Thymus (tissue), 11 donors: ENCODE results near the gene TSPO2. TPM values are rescaled to one million over a fixed set of nuclear protein-coding genes. Genes with fewer than 3 reads are reported as not detected.

Experiments used
- DNase-seq, 9 donors: peaks; one replicate each; pipeline ENCODE4 v3.0.0-alpha.2; 2013; ENCODE audit warnings: low spot score in 9 of 9, low read depth in 6 of 9, missing footprints in 1 of 9
- H3K27ac ChIP-seq, 2 donors: one replicate each; pipeline ENCODE4 v1.5.1; 2013; ENCODE audit warnings: control low read depth in 1 of 2, low read depth in 1 of 2, low read length in 1 of 2, mild to moderate bottlenecking in 1 of 2, moderate library complexity in 1 of 2
- H3K27me3 ChIP-seq, 2 donors: one replicate each; pipeline ENCODE4 v1.5.1; 2013; ENCODE audit warnings: low read length in 1 of 2; ENCODE audit not compliant: control insufficient read depth in 2 of 2, insufficient read depth in 1 of 2
- H3K36me3 ChIP-seq, 2 donors: one replicate each; pipeline ENCODE4 v1.5.1; 2013; ENCODE audit warnings: low read length in 1 of 2, mild to moderate bottlenecking in 1 of 2, moderate library complexity in 1 of 2; ENCODE audit not compliant: control insufficient read depth in 2 of 2, insufficient read depth in 2 of 2
- H3K4me1 ChIP-seq, 2 donors: one replicate each; pipeline ENCODE4 v1.5.1; 2013; ENCODE audit warnings: low read length in 2 of 2; ENCODE audit not compliant: control insufficient read depth in 2 of 2, insufficient read depth in 2 of 2
- H3K4me3 ChIP-seq, 2 donors: one replicate each; pipeline ENCODE4 v1.5.1; 2013; ENCODE audit warnings: low read length in 2 of 2, control low read depth in 1 of 2, mild to moderate bottlenecking in 1 of 2
- H3K9me3 ChIP-seq, 2 donors: one replicate each; pipeline ENCODE4 v1.5.1; 2013; ENCODE audit warnings: low read length in 1 of 2, mild to moderate bottlenecking in 1 of 2; ENCODE audit not compliant: control insufficient read depth in 2 of 2, insufficient read depth in 1 of 2
- whole genome bisulfite sequencing: extraction: QIAGEN DNeasy Blood & Tissue Kit; methylation state at CpG from one replicate; pipeline ENCODE4 v1.1.7; 2013; 5-methylcytosine and 5-hydroxymethylcytosine counted together
- polyA plus RNA-seq: library from polyadenylated mRNA; stranded (reverse); fragments of 200-250 nt; gene quantifications from one replicate; pipeline ENCODE4 v1.2.3, GENCODE V29; 2013
- total RNA-seq: library from RNA; stranded (reverse); fragments of 120-200 nt; gene quantifications from one replicate; pipeline ENCODE4 v1.2.4, GENCODE V29; 2013
- donor health status: healthy.

The TSPO2 gene
- total and polyA plus RNA-seq, 2 donors = 0.09 to 0.38 TPM

- H3K4me3 ChIP-seq = no peak overlapping the region
- 81% methylated on average over 5 of the region's 5 CpGs for WGBS
Observed at GRCh38 chr6:41045664-41046063, 3.4 kb downstream of the TSPO2 start.

GRCh38 chr6:41046084-41046483 lies 3.8 kb downstream of the TSPO2 start:
- Histone ChIP-seq H3K27me3 (no peaks in the 10 kb centered on the region), H3K9me3 (no peaks in the 10 kb centered on the region), H3K27ac (no peak overlapping the region), H3K4me3 (no peak overlapping the region), H3K36me3 (peaks cover 0 to 3% of the 10 kb centered on the region in 2 donors), H3K4me1 (no peaks in the 10 kb centered on the region)
- WGBS = 100% methylated on average over 1 of the region's 1 CpG
- no peak for DNase-seq

More at GRCh38 chr6:41045664-41046063, 3.4 kb downstream of the TSPO2 start:
- H3K27ac ChIP-seq = no peak overlapping the region
- no peak for DNase-seq
- H3K36me3 ChIP-seq = peaks cover 0 to 3% of the 10 kb centered on the region in 2 donors
- H3K27me3 ChIP-seq = no peaks in the 10 kb centered on the region
- H3K4me1 ChIP-seq = no peaks in the 10 kb centered on the region
- no peaks in the 10 kb centered on the region for H3K9me3 ChIP-seq

GRCh38 chr6:41047306-41047705 lies 5.0 kb downstream of the TSPO2 start:
- Histone ChIP-seq H3K9me3 (no peaks in the 10 kb centered on the region), H3K4me1 (peaks cover 10 to 12% of the 10 kb centered on the region in 2 donors), H3K36me3 (peaks cover 0 to 3% of the 10 kb centered on the region in 2 donors), H3K27me3 (no peaks in the 10 kb centered on the region), H3K27ac (no peak overlapping the region), H3K4me3 (no peak overlapping the region)
- DNase-seq = no peak
- 95% methylated on average over 2 of the region's 2 CpGs for WGBS

- peaks cover 17 to 19% of the 10 kb centered on the region in 2 donors for H3K4me1 ChIP-seq
- no peaks in the 10 kb centered on the region for H3K9me3 ChIP-seq
- H3K27ac ChIP-seq = no peak overlapping the region
- no peak for DNase-seq
- WGBS = 89% methylated on average over 9 of the region's 9 CpGs
- H3K36me3 ChIP-seq = peaks cover 0 to 3% of the 10 kb centered on the region in 2 donors
- no peak overlapping the region for H3K4me3 ChIP-seq
- H3K27me3 ChIP-seq = no peaks in the 10 kb centered on the region
Observed at GRCh38 chr6:41047745-41048732, 5.8 kb downstream of the TSPO2 start.

GRCh38 chr6:41049521-41049920 lies 7.3 kb downstream of the TSPO2 start:
- WGBS = 95% methylated on average over 1 of the region's 1 CpG
- peaks cover 31 to 34% of the 10 kb centered on the region in 2 donors for H3K4me1 ChIP-seq
- H3K27me3 ChIP-seq = no peaks in the 10 kb centered on the region
- H3K9me3 ChIP-seq = no peaks in the 10 kb centered on the region
- H3K27ac ChIP-seq = no peak overlapping the region
- H3K36me3 ChIP-seq = peaks cover 0 to 3% of the 10 kb centered on the region in 2 donors
- DNase-seq = no peak
- no peak overlapping the region for H3K4me3 ChIP-seq

- Histone ChIP-seq H3K36me3 (peaks cover 0 to 3% of the 10 kb centered on the region in 2 donors), H3K27me3 (no peaks in the 10 kb centered on the region), H3K4me3 (no peak overlapping the region), H3K4me1 (peaks cover 36 to 39% of the 10 kb centered on the region in 2 donors), H3K27ac (no peak overlapping the region), H3K9me3 (no peaks in the 10 kb centered on the region)
- 92% methylated on average over 7 of the region's 7 CpGs for WGBS
- DNase-seq = no peak
Observed at GRCh38 chr6:41049955-41050354, 7.7 kb downstream of the TSPO2 start.

- WGBS = 92% methylated on average over 3 of the region's 3 CpGs
- no peaks in the 10 kb centered on the region for H3K27me3 ChIP-seq
- no peaks in the 10 kb centered on the region for H3K9me3 ChIP-seq
- H3K4me3 ChIP-seq = no peak overlapping the region
- peaks cover 0 to 3% of the 10 kb centered on the region in 2 donors for H3K36me3 ChIP-seq
- DNase-seq = no peak
- no peak overlapping the region for H3K27ac ChIP-seq
- H3K4me1 ChIP-seq = peaks cover 41 to 44% of the 10 kb centered on the region in 2 donors
Observed at GRCh38 chr6:41050536-41050935, 8.3 kb downstream of the TSPO2 start.

GRCh38 chr6:41051873-41052272 lies 9.6 kb downstream of the TSPO2 start:
- H3K27ac ChIP-seq = peak overlapping the region; percentile 76 to 77
- WGBS = 57% methylated on average over 5 of the region's 5 CpGs
- no peak overlapping the region for H3K4me3 ChIP-seq
- H3K36me3 ChIP-seq = peaks cover 0 to 3% of the 10 kb centered on the region in 2 donors
- no peaks in the 10 kb centered on the region for H3K27me3 ChIP-seq
- DNase-seq = peak in 3 of 9 donors; percentile 35 to 72 (median 42)
- H3K9me3 ChIP-seq = no peaks in the 10 kb centered on the region
- H3K4me1 ChIP-seq = peaks cover 48 to 54% of the 10 kb centered on the region in 2 donors

- H3K4me3 ChIP-seq = no peak within 1 kb of the TSS
- 88% methylated on average over 5 of the region's 5 CpGs for WGBS
- peaks cover 0 to 3% of the 10 kb centered on the region in 2 donors for H3K36me3 ChIP-seq
- DNase-seq = no peak
- peaks cover 48 to 58% of the 10 kb centered on the region in 2 donors for H3K4me1 ChIP-seq
- no peaks in the 10 kb centered on the region for H3K9me3 ChIP-seq
- H3K27ac ChIP-seq = peak within 1 kb of the TSS; percentile 25 to 94
- H3K27me3 ChIP-seq = no peaks in the 10 kb centered on the region
Observed at GRCh38 chr6:41053041-41053440, 10.8 kb downstream of the TSPO2 start, which contains the start of gene APOBEC2. APOBEC2 (plus strand) TSS chr6:41053202; CDS start chr6:41053348, 146 bp downstream.
